GM21786 (cell line): ENCODE results near the gene PRPF38B.
"Not testable (repeated sequence)": the region's sequence is repeated elsewhere in the genome, so short reads cannot be mapped to it uniquely, and the experiment has no call there.

Experiments used
- ATAC-seq: cut with Tn5 transposase; IDR thresholded peaks from one replicate; pipeline ENCODE4 v1.9.1; 2021; ENCODE audit not compliant: unreplicated experiment

Gene PRPF38B

DNA sequence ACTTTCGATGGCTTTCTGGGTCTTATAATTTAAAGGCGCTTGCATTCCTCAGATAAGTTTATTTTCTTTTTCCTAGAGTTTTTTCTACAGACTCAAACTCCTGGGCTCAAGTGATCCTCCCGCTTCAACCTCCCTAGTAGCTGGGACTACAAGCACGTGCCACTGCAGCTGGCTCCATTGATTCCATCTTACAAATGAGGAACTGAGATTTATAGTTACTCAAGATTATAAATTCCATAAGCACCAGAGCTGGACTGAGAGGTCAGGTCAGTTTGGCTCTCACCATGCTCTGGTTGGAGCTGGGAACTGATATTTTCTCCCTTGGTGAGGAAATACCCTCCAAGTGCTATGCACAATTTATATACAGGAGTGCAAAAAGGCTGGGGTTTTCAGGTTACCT lies 13.4 kb upstream of the PRPF38B start:
- ATAC-seq = no peak

DNA sequence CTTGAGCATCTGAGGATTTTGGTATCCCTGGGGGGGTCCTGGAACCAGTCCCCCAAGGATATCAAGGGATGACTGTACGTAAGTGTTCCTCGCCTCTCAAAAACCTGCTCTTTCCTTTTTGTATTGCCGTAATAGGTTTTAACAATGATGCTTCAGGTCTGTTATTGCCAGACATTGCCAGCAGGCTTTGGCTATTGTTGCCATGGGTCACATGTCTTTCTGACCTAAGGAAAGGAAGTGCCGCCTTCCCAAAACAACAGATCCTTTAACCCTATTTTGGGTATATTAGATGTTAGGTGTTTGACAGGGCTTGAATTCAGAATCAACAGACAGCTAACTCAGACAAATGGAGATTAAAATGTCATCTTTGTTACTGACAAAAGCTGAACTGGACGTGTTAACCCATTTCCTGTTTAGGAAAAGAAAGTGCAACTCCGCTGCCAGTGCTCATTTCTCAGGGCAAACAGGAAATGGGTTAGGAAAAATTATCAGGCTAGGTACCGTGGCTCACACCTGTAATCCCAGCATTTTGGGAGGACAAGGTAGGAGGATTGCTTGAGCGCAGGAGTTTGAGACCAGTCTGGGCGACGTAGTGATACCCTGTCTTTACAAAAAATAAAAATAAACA lies 12.4 kb upstream of the PRPF38B start:
- no peak for ATAC-seq

DNA sequence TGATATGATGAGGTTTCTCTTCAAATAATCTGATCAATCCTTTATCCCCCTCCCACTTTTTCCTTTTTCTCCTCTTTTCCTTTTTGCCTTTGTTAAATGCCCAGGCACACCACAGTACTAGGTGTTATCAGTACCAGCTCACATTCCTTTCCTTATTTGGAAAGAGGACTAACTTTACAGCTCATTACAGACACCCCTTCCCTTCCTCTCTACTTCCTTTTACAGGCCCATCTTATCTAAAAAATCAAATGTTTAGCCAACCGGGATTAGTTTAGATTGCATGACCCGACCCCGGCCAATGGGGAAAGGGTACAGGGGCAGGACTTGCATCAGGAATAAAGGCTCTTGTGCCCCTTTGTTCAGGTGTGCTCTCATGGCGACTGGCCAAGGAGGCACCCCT lies 10.4 kb upstream of the PRPF38B start:
- ATAC-seq = not testable (repeated sequence)

GRCh38 chr1:108685529-108685928 lies 6.6 kb upstream of the PRPF38B start:
- ATAC-seq = no peak

DNA sequence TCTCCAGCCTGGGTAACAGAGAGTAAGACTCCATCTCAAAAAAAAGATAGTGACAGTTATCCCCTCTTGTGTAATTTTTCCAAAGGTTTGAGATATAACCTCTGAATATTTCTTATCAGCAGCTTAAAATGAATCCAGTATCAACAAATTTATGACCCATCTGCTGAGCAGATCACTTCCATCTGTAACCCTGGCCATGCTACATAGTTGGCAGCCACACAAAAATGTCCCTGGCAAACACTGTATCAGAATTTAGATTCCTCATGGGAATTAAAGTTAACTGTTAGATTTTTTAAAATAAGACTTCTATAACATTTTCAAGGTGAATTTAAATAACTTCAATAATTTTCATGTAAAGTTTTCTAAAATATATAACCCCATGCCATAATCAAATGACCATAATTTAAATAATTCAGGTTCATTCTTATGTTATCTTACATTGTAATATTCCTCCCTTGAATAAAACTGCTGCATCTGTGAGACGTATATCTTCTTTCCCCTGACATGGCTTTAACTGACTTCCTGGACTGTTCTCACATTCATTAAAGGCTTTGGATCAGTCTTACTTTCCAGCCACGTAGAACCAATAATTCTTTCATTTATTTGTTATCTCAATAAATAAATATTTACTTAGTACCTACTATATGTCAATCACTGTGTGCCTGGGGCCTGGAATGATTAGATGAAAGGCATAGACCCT lies 5.3 kb upstream of the PRPF38B start:
- ATAC-seq = no peak

- peak; percentile 0 for ATAC-seq
Measured at GRCh38 chr1:108691128-108691941, 775 bp upstream of the PRPF38B start.

- peak; percentile 57 for ATAC-seq
Measured at GRCh38 chr1:108692724-108693655, 880 bp downstream of the PRPF38B start.

- ATAC-seq = no peak
Measured at GRCh38 chr1:108695535-108695934, 3.4 kb downstream of the PRPF38B start.

- no peak for ATAC-seq
Measured at GRCh38 chr1:108699375-108700332, 7.5 kb downstream of the PRPF38B start.

DNA sequence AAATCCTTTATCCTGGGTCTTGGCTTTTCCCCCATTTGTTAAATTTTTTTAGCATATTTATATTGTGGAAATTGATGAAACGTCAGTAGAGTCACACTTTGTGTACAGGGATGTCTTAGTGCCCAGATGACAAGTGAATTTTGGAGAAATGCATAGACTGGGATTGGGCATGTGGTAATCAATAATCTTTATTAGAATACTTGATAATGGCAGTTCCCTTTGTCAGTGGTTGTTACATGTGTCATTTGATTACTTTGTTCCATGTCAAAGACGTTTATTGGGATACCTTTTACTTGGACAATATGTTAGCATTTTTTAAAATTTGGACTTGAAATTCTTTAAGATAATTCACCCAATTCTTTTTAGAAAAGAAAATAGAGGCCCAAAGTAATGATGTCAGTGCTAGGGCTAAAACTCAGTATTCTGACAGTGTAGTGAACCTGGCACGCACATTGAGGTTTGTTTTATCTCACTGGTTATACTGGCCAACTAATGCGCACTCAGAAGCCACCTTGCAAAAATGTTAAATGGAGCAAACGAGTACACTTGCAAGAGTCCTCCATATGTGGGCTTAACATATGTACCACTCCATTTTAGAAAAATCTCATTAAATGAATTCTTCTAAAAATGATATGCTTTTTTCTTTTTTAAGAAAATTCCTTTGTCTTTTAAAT lies 9.2 kb downstream of the PRPF38B start:
- no peak for ATAC-seq

- not testable (repeated sequence) for ATAC-seq
Measured at GRCh38 chr1:108702109-108702508, 10.0 kb downstream of the PRPF38B start.

GRCh38 chr1:108703939-108704338 lies 11.8 kb downstream of the PRPF38B start:
- ATAC-seq = no peak

- no peak for ATAC-seq
Measured at GRCh38 chr1:108704496-108704895, 12.4 kb downstream of the PRPF38B start.

DNA sequence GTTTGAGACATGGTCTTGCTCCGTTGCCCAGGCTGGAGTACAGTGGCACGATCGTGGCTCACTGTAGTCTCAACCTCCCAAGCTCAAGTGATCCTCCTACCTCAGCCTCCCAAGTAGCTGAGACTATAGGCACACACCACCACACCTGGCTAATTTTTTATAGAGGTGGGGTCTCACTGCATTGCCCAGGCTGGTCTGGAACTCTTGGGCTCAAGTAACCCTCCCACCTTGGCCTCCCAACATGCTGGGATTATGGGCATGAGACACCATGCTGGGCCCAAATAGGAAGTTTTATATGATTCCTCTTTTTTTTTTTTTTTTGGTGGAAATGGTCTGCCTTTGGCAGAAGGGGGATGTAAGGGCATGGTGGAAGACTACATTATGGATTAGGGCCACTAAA lies 14.5 kb downstream of the PRPF38B start:
- no peak for ATAC-seq

GRCh38 chr1:108708691-108709660 lies 16.9 kb downstream of the PRPF38B start:
- peak; percentile 55 for ATAC-seq

DNA sequence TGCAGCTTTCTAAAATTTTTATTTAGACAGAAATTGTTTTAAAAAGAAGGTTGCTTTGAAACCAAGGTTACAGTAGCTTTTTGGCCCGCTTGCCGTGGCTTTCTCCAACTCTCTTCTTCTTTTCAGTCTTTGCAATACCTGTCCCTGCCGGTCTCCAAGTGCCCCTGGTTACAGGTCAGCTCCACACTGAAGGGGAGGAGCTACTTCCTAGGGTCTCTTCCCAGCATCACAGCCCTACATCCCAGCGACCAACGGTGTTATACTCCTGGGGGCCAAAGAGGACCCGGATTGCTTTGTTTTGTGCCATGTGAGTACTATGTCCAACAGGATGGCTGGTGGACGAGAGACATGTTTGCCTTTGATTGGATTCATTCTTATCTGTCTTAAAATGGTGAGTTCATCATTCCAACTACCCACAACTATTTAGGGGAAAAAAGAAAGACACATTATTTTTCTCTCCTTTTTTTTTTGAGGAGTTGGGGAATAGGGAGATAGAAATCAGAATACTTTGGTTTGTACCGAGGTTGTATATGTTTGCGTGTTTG lies 20.6 kb downstream of the PRPF38B start, which contains the start of gene FNDC7:
FNDC7 (plus strand) TSS at position 303 of the 545 bp plus-strand sequence; CDS start at position 329, 26 bp downstream.
- no peak for ATAC-seq

DNA sequence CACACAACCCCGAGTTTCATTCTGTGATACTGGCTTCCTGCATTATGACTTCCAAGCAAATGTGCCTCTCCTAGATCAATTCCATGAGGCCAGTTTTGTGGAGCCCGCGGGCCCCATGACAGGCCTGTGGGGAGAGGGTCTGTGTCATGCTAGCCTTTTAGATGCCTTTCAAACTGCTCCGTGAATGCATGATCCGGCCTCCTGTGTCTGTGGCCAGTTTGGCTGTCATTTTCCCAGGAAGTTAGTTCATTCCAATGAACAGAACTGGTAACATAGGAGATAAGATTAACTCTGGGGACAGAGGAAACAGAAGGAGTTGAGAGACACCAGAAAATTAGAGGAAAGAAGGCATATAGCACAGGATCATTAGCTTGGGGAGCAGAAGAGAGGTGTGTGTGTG lies 23.8 kb downstream of the PRPF38B start:
- ATAC-seq = no peak
